Ascending aorta (tissue), 2 donors: ENCODE data around the gene HOXD3. TPM values are rescaled to one million over a fixed set of nuclear protein-coding genes. Genes with fewer than 3 reads are reported as not detected.

Experiments
- DNase-seq, 2 donors: peaks; one replicate each; pipeline ENCODE4 v3.0.0-alpha.2; 2019; ENCODE audit warnings: low spot score in 2 of 2
- H3K27ac ChIP-seq, 2 donors: fragments of 200-600 bp; sonication (generic); one replicate each; pipeline ENCODE4 v1.5.1; 2016 to 2017; ENCODE audit warnings: mild to moderate bottlenecking in 1 of 2
- H3K27me3 ChIP-seq: fragments of 200-600 bp; sonication (generic); one replicate; pipeline ENCODE4 v1.5.1; 2017
- H3K36me3 ChIP-seq, 2 donors: fragments of 200-600 bp; sonication (generic); one replicate each; pipeline ENCODE4 v1.5.1; 2016
- H3K4me1 ChIP-seq, 2 donors: fragments of 200-600 bp; sonication (generic); one replicate each; pipeline ENCODE4 v1.5.1; 2016 to 2017; ENCODE audit warnings: mild to moderate bottlenecking in 1 of 2
- H3K4me3 ChIP-seq, 2 donors: fragments of 200-600 bp; sonication (generic); one replicate each; pipeline ENCODE4 v1.5.1; 2016 to 2017; ENCODE audit warnings: mild to moderate bottlenecking in 1 of 2
- H3K9me3 ChIP-seq, 2 donors: fragments of 200-600 bp; sonication (generic); one replicate each; pipeline ENCODE4 v1.5.1; 2016
- CTCF ChIP-seq, 3 experiments: fragments of 200-600 bp in 2 of 3; fragments of 450-650 bp in 1 of 3; sonication (generic) in 2 of 3; IDR thresholded peaks; one replicate each; pipeline ENCODE4 v1.5.1; 2016 to 2019; ENCODE audit warnings: antibody characterized with exemption in 3 of 3, mild to moderate bottlenecking in 1 of 3, moderate library complexity in 1 of 3
- intact Hi-C: fragments of 100-400 bp; cut with DNase I; formaldehyde crosslinking; loops from one replicate; pipeline ENCODE4 v1.15.1; 2023
- total RNA-seq: library from RNA; depleted of rRNA; stranded (reverse); fragments of >200 nt; gene quantifications from one replicate; pipeline ENCODE4 v1.1.0, GENCODE V29; 2016

Gene HOXD3
- total RNA-seq, 1 donor from 2014 or later: 8.6 TPM

DNA sequence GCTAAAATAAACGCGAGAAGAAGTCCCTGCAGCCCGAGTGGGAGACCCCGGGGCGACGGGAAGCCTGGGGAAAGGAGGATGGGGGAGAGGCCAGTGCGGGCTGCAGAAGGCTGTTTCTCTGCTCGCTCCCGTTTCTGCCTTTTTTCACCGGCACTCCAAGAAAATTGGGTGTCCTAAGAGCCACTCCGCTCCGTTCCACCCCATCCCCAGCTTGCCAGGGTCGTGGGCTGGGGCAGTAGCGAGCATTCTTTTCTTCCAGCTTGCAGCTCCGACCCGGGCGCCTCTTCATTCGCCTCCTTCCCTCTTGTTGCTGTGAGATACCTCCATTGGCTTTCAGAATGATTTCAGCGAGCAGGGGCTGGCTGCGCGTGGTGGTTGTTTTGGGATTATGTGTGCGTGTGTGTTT, 1.1 kb downstream of the HOXD3 start:
- H3K27me3 ChIP-seq: peaks cover 19% of the 10 kb centered on the region
- no peak for TF ChIP-seq CTCF (IDR thresholded peaks at IDR 0.05)

GRCh38 chr2:176158855-176159662, 2.0 kb downstream of the HOXD3 start:
- TF ChIP-seq CTCF (IDR thresholded peaks at IDR 0.05): no peak
- H3K9me3 ChIP-seq: no peaks in the 10 kb centered on the region
- peak overlapping the region; percentile 32 to 62 for H3K4me3 ChIP-seq
- DNase-seq: peak in 1 of 2 donors; percentile 27
- peaks cover 0 to 11% of the 10 kb centered on the region in 2 donors for H3K4me1 ChIP-seq
- H3K36me3 ChIP-seq: peaks cover 0 to 3% of the 10 kb centered on the region in 2 donors
- peaks cover 19% of the 10 kb centered on the region for H3K27me3 ChIP-seq
- H3K27ac ChIP-seq: no peak overlapping the region
- intact Hi-C loops: no loop called here

More for the DNA sequence above, 1.1 kb downstream of the HOXD3 start:
- Histone ChIP-seq H3K36me3 (peaks cover 0 to 10% of the 10 kb centered on the region in 2 donors), H3K4me1 (peaks cover 0 to 11% of the 10 kb centered on the region in 2 donors), H3K9me3 (no peaks in the 10 kb centered on the region), H3K27ac (no peak overlapping the region), H3K4me3 (no peak overlapping the region)
- intact Hi-C loops: no loop called here
- no peak for DNase-seq

GRCh38 chr2:176159663-176160250, 2.6 kb downstream of the HOXD3 start:
- Histone ChIP-seq H3K4me1 (peaks cover 0 to 11% of the 10 kb centered on the region in 2 donors), H3K9me3 (no peaks in the 10 kb centered on the region), H3K27me3 (peaks cover 19% of the 10 kb centered on the region), H3K4me3 (peak overlapping the region; percentile 32 to 62), H3K36me3 (peaks cover 0 to 3% of the 10 kb centered on the region in 2 donors), H3K27ac (no peak overlapping the region)
- TF ChIP-seq CTCF (IDR thresholded peaks at IDR 0.05): no peak
- DNase-seq: no peak
- intact Hi-C loops: no loop called here

DNA sequence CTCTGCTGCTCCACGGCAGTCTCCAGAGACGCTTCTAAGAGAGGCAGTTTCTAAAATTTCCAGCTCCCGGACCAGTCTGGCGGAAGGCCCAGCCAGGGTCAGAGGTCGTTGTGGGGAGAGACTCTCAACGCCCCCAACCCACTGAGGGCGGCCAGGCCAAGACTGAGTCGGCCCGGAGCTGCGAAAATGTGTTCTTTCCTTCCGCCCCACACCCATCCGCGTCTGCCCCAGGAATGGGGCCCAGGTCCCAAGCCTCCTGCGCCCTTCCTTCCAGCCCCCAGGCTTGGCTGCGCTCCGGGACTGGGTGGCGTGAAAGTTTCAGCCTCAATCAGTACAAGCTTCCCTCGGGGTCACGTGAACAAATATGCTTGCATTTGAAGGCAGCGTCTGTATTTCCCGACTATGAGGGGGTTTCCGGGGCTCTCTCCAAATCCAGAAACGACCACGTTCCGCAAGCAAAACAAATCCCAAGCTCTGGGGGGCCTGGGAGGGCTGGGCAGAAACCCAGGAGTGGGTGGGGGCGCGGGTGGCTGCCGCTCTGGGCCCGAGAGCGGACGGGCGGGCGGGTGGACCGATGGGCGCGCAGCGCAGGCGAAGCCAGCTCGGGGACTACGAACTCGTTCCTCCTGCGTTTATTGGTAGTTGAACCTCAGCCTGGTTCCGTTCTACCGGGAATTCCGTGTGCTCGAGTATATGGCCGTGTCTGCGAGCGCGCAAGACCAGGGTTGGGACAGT, 3.3 kb downstream of the HOXD3 start:
- intact Hi-C loops: no loop called here
- H3K4me1 ChIP-seq: peaks cover 0 to 11% of the 10 kb centered on the region in 2 donors
- H3K9me3 ChIP-seq: no peaks in the 10 kb centered on the region
- no peak overlapping the region for H3K27ac ChIP-seq
- peaks cover 0 to 3% of the 10 kb centered on the region in 2 donors for H3K36me3 ChIP-seq
- peak in 1 of 2 donors; percentile 39 for DNase-seq
- TF ChIP-seq CTCF (IDR thresholded peaks at IDR 0.05): no peak
- peak overlapping the region; percentile 32 to 62 for H3K4me3 ChIP-seq
- peaks cover 19% of the 10 kb centered on the region for H3K27me3 ChIP-seq

DNA sequence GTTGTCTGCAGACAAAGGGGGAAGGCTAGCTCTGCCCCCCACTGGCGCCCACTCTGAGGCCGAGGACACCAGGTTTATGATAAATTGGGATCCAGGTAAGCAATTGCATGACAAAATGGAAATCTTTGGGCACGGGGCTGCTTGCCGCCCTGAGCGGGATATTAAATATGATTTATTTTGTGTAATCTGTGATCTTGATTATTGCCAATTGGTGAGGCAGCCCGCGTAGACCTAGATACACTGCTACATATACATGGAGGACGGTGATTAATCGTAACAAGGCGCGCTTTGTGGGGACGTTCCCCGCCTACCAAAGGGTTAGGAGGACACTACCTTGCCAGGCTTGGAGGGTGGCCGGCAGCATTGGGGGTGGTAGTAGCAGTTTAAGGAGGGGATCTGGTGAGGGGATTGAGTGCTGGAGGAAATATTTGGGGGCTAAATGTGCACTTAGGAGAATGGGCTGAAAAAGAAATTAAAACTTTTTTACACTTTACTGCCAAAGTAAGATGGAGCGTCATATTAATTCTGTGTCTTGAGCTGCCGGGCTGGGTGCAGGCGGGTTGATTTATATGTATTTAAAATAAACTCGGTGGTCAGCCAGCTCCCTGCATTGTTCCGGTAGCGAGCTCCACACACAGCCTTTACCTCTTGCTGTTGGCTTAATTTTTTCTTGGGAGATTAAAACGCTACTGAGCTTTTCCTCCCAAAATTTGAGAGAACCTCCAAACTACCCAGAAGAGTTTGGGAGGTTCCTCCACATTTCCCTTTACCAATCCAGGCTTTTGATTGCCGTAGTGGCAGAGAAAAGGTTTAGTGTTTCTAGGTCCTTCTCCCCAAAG, 4.1 kb downstream of the HOXD3 start:
- Histone ChIP-seq H3K36me3 (peaks cover 0 to under 1% of the 10 kb centered on the region in 2 donors), H3K27me3 (peaks cover 19% of the 10 kb centered on the region), H3K4me1 (peaks cover 0 to 11% of the 10 kb centered on the region in 2 donors), H3K4me3 (peak overlapping the region; percentile 32 to 62), H3K27ac (no peak overlapping the region), H3K9me3 (no peaks in the 10 kb centered on the region)
- no peak for TF ChIP-seq CTCF (IDR thresholded peaks at IDR 0.05)
- intact Hi-C loops: no loop called here
- DNase-seq: no peak
